Vagina (tissue), 2 donors: ENCODE data around the gene YBX2. TPM values are rescaled to one million over a fixed set of nuclear protein-coding genes. Genes with fewer than 3 reads are reported as not detected.

Experiments
- DNase-seq, 2 donors: peaks; one replicate each; pipeline ENCODE4 v3.0.0-alpha.2; 2017; ENCODE audit errors: extremely low spot score in 2 of 2
- H3K27ac ChIP-seq: fragments of 200-600 bp; sonication (generic); one replicate; pipeline ENCODE4 v1.5.1; 2019
- H3K27me3 ChIP-seq: fragments of 200-600 bp; sonication (generic); one replicate; pipeline ENCODE4 v1.5.1; 2019
- H3K36me3 ChIP-seq, 2 donors: fragments of 200-600 bp; sonication (generic); one replicate each; pipeline ENCODE4 v1.5.1; 2017 to 2019
- H3K4me1 ChIP-seq: fragments of 200-600 bp; sonication (generic); one replicate; pipeline ENCODE4 v1.5.1; 2019
- H3K4me3 ChIP-seq, 2 donors: fragments of 200-600 bp; sonication (generic); 1 replicate in 1 of 2; 2 replicates in 1 of 2; pipeline ENCODE4 v1.5.1; 2016 to 2019
- H3K9me3 ChIP-seq: fragments of 200-600 bp; sonication (generic); one replicate; pipeline ENCODE4 v1.5.1; 2019
- CTCF ChIP-seq, 3 experiments: fragments of 450-650 bp in 2 of 3; fragments of 200-600 bp in 1 of 3; sonication (generic) in 1 of 3; IDR thresholded peaks; one replicate each; pipeline ENCODE4 v1.5.1; 2017 to 2019; ENCODE audit warnings: antibody characterized with exemption in 3 of 3, mild to moderate bottlenecking in 2 of 3, moderate library complexity in 2 of 3
- POLR2A ChIP-seq, 2 donors: fragments of 450-650 bp; IDR thresholded peaks; one replicate each; pipeline ENCODE4 v1.6.1; 2017; ENCODE audit warnings: antibody characterized with exemption in 2 of 2, mild to moderate bottlenecking in 2 of 2, moderate library complexity in 2 of 2
- POLR2AphosphoS5 ChIP-seq, 2 donors: sonication (generic); formaldehyde crosslinking; IDR thresholded peaks; one replicate each; pipeline ENCODE4 v1.9.0; 2017; ENCODE audit warnings: antibody characterized with exemption in 2 of 2, mild to moderate bottlenecking in 2 of 2, low read depth in 1 of 2; ENCODE audit not compliant: insufficient read depth in 1 of 2
- intact Hi-C: fragments of 100-400 bp; cut with DNase I; formaldehyde crosslinking; loops from one replicate; pipeline ENCODE4 v1.15.1; 2023
- total RNA-seq: library from RNA; depleted of rRNA; stranded (reverse); fragments of >200 nt; gene quantifications from one replicate; pipeline ENCODE4 v1.2.3, GENCODE V29; 2016

The YBX2 gene
- total RNA-seq, 1 donor from 2014 or later: 0.25 TPM

GRCh38 chr17:7281953-7282751 is 12.3 kb downstream of the YBX2 start:
- DNase-seq: no peak
- H3K4me1 ChIP-seq: peaks cover 24% of the 10 kb centered on the region
- H3K36me3 ChIP-seq: no peaks in the 10 kb centered on the region
- H3K27me3 ChIP-seq: no peaks in the 10 kb centered on the region
- H3K9me3 ChIP-seq: no peaks in the 10 kb centered on the region
- TF ChIP-seq CTCF (IDR thresholded peaks at IDR 0.05) (no peak), POLR2AphosphoS5 (IDR thresholded peaks at IDR 0.05; ENCODE audit: insufficient read depth in 1 of 2, low read depth in 1 of 2) (peak in 1 of 2 donors; percentile 23)
- H3K4me3 ChIP-seq: peak overlapping the region; percentile 43
- intact Hi-C loops: loop anchor here (2.0 kb wide), 1 partner anchor 15 kb away; no protein-coding TSS in a partner anchor
- peak overlapping the region; percentile 52 for H3K27ac ChIP-seq

- H3K27ac ChIP-seq: peak within 1 kb of the TSS; percentile 77
- TF ChIP-seq POLR2A (IDR thresholded peaks at IDR 0.05) (no peak), CTCF (IDR thresholded peaks at IDR 0.05) (no peak), POLR2AphosphoS5 (IDR thresholded peaks at IDR 0.05; ENCODE audit: insufficient read depth in 1 of 2, low read depth in 1 of 2) (peak; percentile 63 to 76)
- no peaks in the 10 kb centered on the region for H3K27me3 ChIP-seq
- DNase-seq: no peak
- peaks cover 24% of the 10 kb centered on the region for H3K4me1 ChIP-seq
- H3K4me3 ChIP-seq: peak within 1 kb of the TSS; percentile 43
- intact Hi-C loops: loop anchor here (2.0 kb wide), 1 partner anchor 15 kb away; no protein-coding TSS in a partner anchor
- H3K9me3 ChIP-seq: no peaks in the 10 kb centered on the region
- H3K36me3 ChIP-seq: no peaks in the 10 kb centered on the region
These were observed 13.1 kb downstream of the YBX2 start, which contains the start of gene SLC2A4 for GRCh38 chr17:7281074-7281952. Gene SLC2A4, plus strand, starts transcription at chr17:7281718. Its CDS starts 217 bp downstream, at chr17:7281935.

GRCh38 chr17:7280519-7281073 is 13.8 kb downstream of the YBX2 start:
- intact Hi-C loops: loop anchor here (2.0 kb wide), 1 partner anchor 16 kb away; no protein-coding TSS in a partner anchor
- TF ChIP-seq POLR2A (IDR thresholded peaks at IDR 0.05) (no peak), POLR2AphosphoS5 (IDR thresholded peaks at IDR 0.05; ENCODE audit: insufficient read depth in 1 of 2, low read depth in 1 of 2) (peak in 1 of 2 donors; percentile 51), CTCF (IDR thresholded peaks at IDR 0.05) (peak; percentile 83 to 92 (median 90))

GRCh38 chr17:7279448-7279847 is 15.0 kb downstream of the YBX2 start:
- intact Hi-C loops: no loop called here
- TF ChIP-seq POLR2A (IDR thresholded peaks at IDR 0.05) (no peak), CTCF (IDR thresholded peaks at IDR 0.05) (no peak), POLR2AphosphoS5 (IDR thresholded peaks at IDR 0.05; ENCODE audit: insufficient read depth in 1 of 2, low read depth in 1 of 2) (no peak)
- Histone ChIP-seq H3K4me1 (peaks cover 24% of the 10 kb centered on the region), H3K27ac (no peak overlapping the region), H3K36me3 (no peaks in the 10 kb centered on the region), H3K27me3 (no peaks in the 10 kb centered on the region), H3K9me3 (no peaks in the 10 kb centered on the region), H3K4me3 (no peak overlapping the region)
- no peak for DNase-seq

More at GRCh38 chr17:7280519-7281073, 13.8 kb downstream of the YBX2 start:
- Histone ChIP-seq H3K4me3 (peak overlapping the region; percentile 43), H3K27me3 (no peaks in the 10 kb centered on the region), H3K4me1 (peaks cover 24% of the 10 kb centered on the region), H3K27ac (peak overlapping the region; percentile 77), H3K36me3 (no peaks in the 10 kb centered on the region), H3K9me3 (no peaks in the 10 kb centered on the region)
- DNase-seq: no peak
